K562 (cell line): ENCODE results near the gene SYNM.

Experiments used
- EP300 ChIP-seq: IDR thresholded peaks from 2 replicates; pipeline ENCODE4 v1.6.1; 2012; ENCODE audit warnings: low read length, improper control_type of control experiment
- JUND ChIP-seq, 2 experiments: IDR thresholded peaks; 2 replicates in 1 of 2; 3 replicates in 1 of 2; pipeline ENCODE4 v1.6.1; 2011; ENCODE audit warnings: borderline replicate concordance in 2 of 2, low read depth in 2 of 2, low read length in 2 of 2, improper control_type of control experiment in 1 of 2, missing biosample characterization in 1 of 2, missing genetic modification characterization in 1 of 2, missing genetic modification reagents in 1 of 2
- MECOM ChIP-seq: fragments of 250-450 bp; sonication (Bioruptor Pico); IDR thresholded peaks from 2 replicates; pipeline ENCODE4 v1.8.0; 2022; ENCODE audit warnings: inconsistent platforms
- MXI1 ChIP-seq: IDR thresholded peaks from 2 replicates; pipeline ENCODE4 v1.6.1; 2011; ENCODE audit warnings: low read depth, mild to moderate bottlenecking, improper control_type of control experiment, low read length
- MYBL2 ChIP-seq, 2 experiments: fragments of 450-650 bp in 1 of 2; sonication (generic) in 1 of 2; formaldehyde crosslinking in 1 of 2; IDR thresholded peaks; 2 replicates each; pipeline versions ENCODE4 v1.6.1 to v1.8.1; 2017 to 2022; ENCODE audit warnings: borderline replicate concordance in 1 of 2, inconsistent platforms in 1 of 2, low read depth in 1 of 2, mild to moderate bottlenecking in 1 of 2, missing genetic modification reagents in 1 of 2, moderate library complexity in 1 of 2
- NFATC3 ChIP-seq: fragments of 450-650 bp; IDR thresholded peaks from 2 replicates; pipeline ENCODE4 v1.6.1; 2017; ENCODE audit warnings: mild to moderate bottlenecking
- NUFIP1 ChIP-seq: fragments of 450-650 bp; IDR thresholded peaks from 2 replicates; pipeline ENCODE4 v1.6.1; 2018; ENCODE audit not compliant: partially characterized antibody
- PRPF4 ChIP-seq: fragments of 200-400 bp; formaldehyde crosslinking; IDR thresholded peaks from one replicate; pipeline ENCODE4 v1.6.1; 2017; ENCODE audit warnings: low read length, low read depth, mild to moderate bottlenecking; ENCODE audit not compliant: insufficient read depth, poor library complexity, severe bottlenecking
- ZNF354B ChIP-seq: fragments of 250-450 bp; sonication (Bioruptor Pico); IDR thresholded peaks from 2 replicates; pipeline ENCODE4 v1.4.0; 2020
- TF ChIP-seq, protein P1 (sequence below): fragments of 250-450 bp; sonication (Bioruptor Pico); IDR thresholded peaks from 2 replicates; pipeline ENCODE4 v1.6.1; 2021; ENCODE audit warnings: mild to moderate bottlenecking
- TF ChIP-seq, protein P2 (sequence below), 2 experiments: fragments of 450-650 bp; formaldehyde crosslinking in 1 of 2; IDR thresholded peaks; 2 replicates each; pipeline versions ENCODE4 v1.4.0 to v1.6.1; 2014 to 2020; ENCODE audit warnings: mild to moderate bottlenecking in 2 of 2, borderline replicate concordance in 1 of 2, low read depth in 1 of 2

DNA sequence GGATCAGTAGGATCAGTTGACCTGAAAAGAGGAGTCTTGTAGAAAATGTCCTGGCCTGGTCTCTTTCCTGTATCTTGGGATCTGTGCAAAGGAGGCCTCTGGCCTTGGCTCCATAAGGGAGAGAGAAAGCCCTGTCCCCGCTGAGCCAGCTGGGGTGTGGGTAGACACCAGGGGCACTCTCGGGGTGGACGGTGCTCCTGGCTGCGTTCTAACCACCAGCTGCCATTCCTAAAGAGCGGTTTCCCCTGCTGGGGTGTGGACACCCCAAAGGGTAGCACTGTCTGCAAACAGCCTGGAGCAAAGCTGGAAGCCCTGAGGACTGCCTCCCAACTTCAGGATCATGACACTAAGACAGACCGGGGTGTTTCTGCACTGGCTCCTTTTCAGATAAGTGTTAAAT, 23.5 kb downstream of the SYNM start:
- TF ChIP-seq PRPF4 (no peak), MYBL2 (IDR thresholded peaks at IDR 0.05; ENCODE audit: low read depth) (no peak), MYBL2 (CRISPR knock-in tag; IDR thresholded peaks at IDR 0.05; ENCODE audit: borderline replicate concordance) (no peak), JUND (IDR thresholded peaks at IDR 0.05; ENCODE audit: borderline replicate concordance, low read depth, low read length) (no peak), JUND (tag; IDR thresholded peaks at IDR 0.05; ENCODE audit: borderline replicate concordance, low read depth, low read length) (no peak), MXI1 (no peak), EP300 (no peak), NFATC3 (no peak), MECOM (CRISPR knock-in tag) (no peak), NUFIP1 (no peak), ZNF354B (CRISPR knock-in tag) (no peak)
- TF ChIP-seq, protein P1, sequence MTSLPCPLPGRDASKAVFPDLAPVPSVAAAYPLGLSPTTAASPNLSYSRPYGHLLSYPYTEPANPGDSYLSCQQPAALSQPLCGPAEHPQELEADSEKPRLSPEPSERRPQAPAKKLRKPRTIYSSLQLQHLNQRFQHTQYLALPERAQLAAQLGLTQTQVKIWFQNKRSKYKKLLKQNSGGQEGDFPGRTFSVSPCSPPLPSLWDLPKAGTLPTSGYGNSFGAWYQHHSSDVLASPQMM = no peak
- TF ChIP-seq, protein P2, sequence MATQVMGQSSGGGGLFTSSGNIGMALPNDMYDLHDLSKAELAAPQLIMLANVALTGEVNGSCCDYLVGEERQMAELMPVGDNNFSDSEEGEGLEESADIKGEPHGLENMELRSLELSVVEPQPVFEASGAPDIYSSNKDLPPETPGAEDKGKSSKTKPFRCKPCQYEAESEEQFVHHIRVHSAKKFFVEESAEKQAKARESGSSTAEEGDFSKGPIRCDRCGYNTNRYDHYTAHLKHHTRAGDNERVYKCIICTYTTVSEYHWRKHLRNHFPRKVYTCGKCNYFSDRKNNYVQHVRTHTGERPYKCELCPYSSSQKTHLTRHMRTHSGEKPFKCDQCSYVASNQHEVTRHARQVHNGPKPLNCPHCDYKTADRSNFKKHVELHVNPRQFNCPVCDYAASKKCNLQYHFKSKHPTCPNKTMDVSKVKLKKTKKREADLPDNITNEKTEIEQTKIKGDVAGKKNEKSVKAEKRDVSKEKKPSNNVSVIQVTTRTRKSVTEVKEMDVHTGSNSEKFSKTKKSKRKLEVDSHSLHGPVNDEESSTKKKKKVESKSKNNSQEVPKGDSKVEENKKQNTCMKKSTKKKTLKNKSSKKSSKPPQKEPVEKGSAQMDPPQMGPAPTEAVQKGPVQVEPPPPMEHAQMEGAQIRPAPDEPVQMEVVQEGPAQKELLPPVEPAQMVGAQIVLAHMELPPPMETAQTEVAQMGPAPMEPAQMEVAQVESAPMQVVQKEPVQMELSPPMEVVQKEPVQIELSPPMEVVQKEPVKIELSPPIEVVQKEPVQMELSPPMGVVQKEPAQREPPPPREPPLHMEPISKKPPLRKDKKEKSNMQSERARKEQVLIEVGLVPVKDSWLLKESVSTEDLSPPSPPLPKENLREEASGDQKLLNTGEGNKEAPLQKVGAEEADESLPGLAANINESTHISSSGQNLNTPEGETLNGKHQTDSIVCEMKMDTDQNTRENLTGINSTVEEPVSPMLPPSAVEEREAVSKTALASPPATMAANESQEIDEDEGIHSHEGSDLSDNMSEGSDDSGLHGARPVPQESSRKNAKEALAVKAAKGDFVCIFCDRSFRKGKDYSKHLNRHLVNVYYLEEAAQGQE (IDR thresholded peaks at IDR 0.05; ENCODE audit: borderline replicate concordance) = no peak
- TF ChIP-seq, protein P2 (CRISPR knock-in tag; IDR thresholded peaks at IDR 0.05; ENCODE audit: low read depth) = no peak
